Chondrocyte (in vitro differentiated cells): Measurements from ENCODE around the gene IMPDH2. TPM values are rescaled to one million over a fixed set of nuclear protein-coding genes. Genes with fewer than 3 reads are reported as not detected.
A peak's percentile ranks its signal among the peaks of the same experiment; 100 is the strongest.

Experiments used
- DNase-seq: peaks from one replicate; pipeline ENCODE4 v3.0.0; 2021; ENCODE audit warnings: mixed read lengths, low spot score
- H3K27ac Mint-ChIP-seq: one replicate; pipeline ENCODE4 v1.8.0; 2021; ENCODE audit warnings: mild to moderate bottlenecking, moderate library complexity, mixed read lengths; ENCODE audit not compliant: unreplicated experiment
- H3K27me3 Mint-ChIP-seq: 2 replicates; pipeline ENCODE4 v1.8.0; 2021; ENCODE audit warnings: low read depth, mixed read lengths
- H3K36me3 Mint-ChIP-seq: 2 replicates; pipeline ENCODE4 v1.8.0; 2021; ENCODE audit warnings: low read depth, mixed read lengths
- H3K4me1 Mint-ChIP-seq: 2 replicates; pipeline ENCODE4 v1.8.0; 2021; ENCODE audit warnings: low read depth, mild to moderate bottlenecking, mixed read lengths
- H3K4me3 Mint-ChIP-seq: one replicate; pipeline ENCODE4 v1.8.0; 2021; ENCODE audit warnings: mild to moderate bottlenecking, moderate library complexity, mixed read lengths; ENCODE audit not compliant: unreplicated experiment
- H3K9me3 Mint-ChIP-seq: 2 replicates; pipeline ENCODE4 v1.8.0; 2021; ENCODE audit warnings: low read depth, mixed read lengths
- total RNA-seq: library from RNA; stranded (reverse); gene quantifications from 3 replicates; pipeline ENCODE4 v1.2.1, GENCODE V29; 2021
- TF ChIP-seq, protein P1 (sequence below): fragments of 200-600 bp; sonication (generic); IDR thresholded peaks from 2 replicates; pipeline ENCODE4 v1.5.0; 2021; ENCODE audit warnings: antibody characterized with exemption, mild to moderate bottlenecking, moderate library complexity

Gene IMPDH2
- total RNA-seq, 1 donor from 2014 or later = 140 TPM

DNA sequence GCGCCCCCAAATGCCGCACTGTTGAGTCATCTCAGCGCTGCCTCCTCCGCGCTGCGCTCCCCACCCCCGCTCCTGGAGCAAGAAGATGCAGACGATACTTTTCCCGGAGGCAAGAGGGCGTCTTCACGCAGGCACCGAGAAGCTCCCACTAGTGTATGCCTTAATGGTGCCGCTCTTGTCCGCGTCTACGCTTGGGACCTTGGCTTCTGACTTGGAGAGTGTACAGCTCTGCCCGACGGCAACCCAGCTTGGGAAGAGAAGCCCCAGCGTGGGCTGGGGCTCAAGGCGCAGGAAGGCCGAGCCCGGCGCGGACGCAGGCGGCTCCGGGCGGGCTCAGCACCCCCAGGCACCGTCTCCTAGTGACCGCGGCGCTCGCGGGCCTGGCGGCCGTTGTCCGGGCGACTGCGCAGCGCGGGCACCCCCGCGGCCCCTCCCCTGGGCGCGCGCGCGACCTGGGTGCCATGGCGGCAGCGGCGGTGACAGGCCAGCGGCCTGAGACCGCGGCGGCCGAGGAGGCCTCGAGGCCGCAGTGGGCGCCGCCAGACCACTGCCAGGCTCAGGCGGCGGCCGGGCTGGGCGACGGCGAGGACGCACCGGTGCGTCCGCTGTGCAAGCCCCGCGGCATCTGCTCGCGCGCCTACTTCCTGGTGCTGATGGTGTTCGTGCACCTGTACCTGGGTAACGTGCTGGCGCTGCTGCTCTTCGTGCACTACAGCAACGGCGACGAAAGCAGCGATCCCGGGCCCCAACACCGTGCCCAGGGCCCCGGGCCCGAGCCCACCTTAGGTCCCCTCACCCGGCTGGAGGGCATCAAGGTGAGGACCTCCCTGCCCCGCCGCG lies 39.2 kb downstream of the IMPDH2 start, which contains the start of gene P4HTM:
Gene P4HTM, plus strand, starts transcription at position 446 of the 840 bp plus-strand sequence. Its CDS starts 16 bp downstream, at position 462.
- peaks cover 1% of the 10 kb centered on the region for H3K36me3 Mint-ChIP-seq
- DNase-seq = no peak
- H3K9me3 Mint-ChIP-seq = no peaks in the 10 kb centered on the region
- H3K4me3 Mint-ChIP-seq = peak within 1 kb of the TSS; percentile 94
- TF ChIP-seq, protein P1, sequence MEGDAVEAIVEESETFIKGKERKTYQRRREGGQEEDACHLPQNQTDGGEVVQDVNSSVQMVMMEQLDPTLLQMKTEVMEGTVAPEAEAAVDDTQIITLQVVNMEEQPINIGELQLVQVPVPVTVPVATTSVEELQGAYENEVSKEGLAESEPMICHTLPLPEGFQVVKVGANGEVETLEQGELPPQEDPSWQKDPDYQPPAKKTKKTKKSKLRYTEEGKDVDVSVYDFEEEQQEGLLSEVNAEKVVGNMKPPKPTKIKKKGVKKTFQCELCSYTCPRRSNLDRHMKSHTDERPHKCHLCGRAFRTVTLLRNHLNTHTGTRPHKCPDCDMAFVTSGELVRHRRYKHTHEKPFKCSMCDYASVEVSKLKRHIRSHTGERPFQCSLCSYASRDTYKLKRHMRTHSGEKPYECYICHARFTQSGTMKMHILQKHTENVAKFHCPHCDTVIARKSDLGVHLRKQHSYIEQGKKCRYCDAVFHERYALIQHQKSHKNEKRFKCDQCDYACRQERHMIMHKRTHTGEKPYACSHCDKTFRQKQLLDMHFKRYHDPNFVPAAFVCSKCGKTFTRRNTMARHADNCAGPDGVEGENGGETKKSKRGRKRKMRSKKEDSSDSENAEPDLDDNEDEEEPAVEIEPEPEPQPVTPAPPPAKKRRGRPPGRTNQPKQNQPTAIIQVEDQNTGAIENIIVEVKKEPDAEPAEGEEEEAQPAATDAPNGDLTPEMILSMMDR = peak; percentile 73
- no peaks in the 10 kb centered on the region for H3K27me3 Mint-ChIP-seq
- H3K4me1 Mint-ChIP-seq = peaks cover 28% of the 10 kb centered on the region
- peak within 1 kb of the TSS; percentile 96 for H3K27ac Mint-ChIP-seq

DNA sequence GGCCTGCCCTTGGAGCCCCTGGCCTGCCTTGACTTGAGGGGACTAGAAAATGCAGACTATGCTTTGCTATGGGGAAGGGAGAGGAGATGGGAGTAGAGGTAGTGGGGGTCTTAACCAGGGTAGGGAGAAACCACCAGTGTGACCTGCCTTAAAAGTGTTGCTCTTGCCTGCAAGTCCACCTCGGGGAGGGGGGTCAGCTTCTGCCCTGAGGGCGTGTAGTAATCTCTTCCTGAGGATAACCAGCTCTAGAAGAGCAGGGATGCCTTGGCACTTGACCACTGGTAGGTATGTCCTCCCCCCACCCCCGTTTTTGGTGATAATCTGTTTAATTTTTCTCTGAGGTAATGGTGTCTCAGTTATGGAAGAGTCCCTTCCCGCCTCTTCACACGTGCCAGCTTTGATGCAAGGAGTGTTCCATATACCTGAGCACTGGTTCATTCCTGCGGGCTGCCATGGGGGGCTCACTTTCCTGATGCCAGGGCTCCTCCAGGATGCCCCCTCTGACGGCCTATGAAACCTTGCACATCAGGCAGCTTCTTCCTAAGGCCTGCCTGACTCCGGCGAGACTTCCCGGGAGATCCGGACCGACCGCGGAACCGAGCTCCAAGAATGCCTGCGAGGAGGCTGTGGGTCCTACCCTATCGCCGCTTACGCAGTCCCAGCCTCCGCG lies 39.9 kb downstream of the IMPDH2 start:
- Mint-ChIP-seq H3K36me3 (no peaks in the 10 kb centered on the region), H3K4me3 (peak overlapping the region; percentile 94), H3K27me3 (no peaks in the 10 kb centered on the region), H3K9me3 (no peaks in the 10 kb centered on the region), H3K4me1 (peaks cover 28% of the 10 kb centered on the region), H3K27ac (peak overlapping the region; percentile 96)
- TF ChIP-seq, protein P1 = no peak
- DNase-seq = no peak

GRCh38 chr3:48985831-48986376 lies 43.3 kb downstream of the IMPDH2 start:
- peaks cover 16% of the 10 kb centered on the region for H3K4me1 Mint-ChIP-seq

GRCh38 chr3:48984663-48985062 lies 44.5 kb downstream of the IMPDH2 start:
- Mint-ChIP-seq H3K27me3 (no peaks in the 10 kb centered on the region), H3K36me3 (peaks cover 18% of the 10 kb centered on the region), H3K9me3 (no peaks in the 10 kb centered on the region), H3K4me1 (peaks cover 12% of the 10 kb centered on the region), H3K4me3 (no peak overlapping the region), H3K27ac (no peak overlapping the region)
- no peak for DNase-seq
- TF ChIP-seq, protein P1 = no peak

More at GRCh38 chr3:48985831-48986376, 43.3 kb downstream of the IMPDH2 start:
- Mint-ChIP-seq H3K27me3 (no peaks in the 10 kb centered on the region), H3K36me3 (peaks cover 12% of the 10 kb centered on the region), H3K4me3 (no peak overlapping the region), H3K9me3 (no peaks in the 10 kb centered on the region), H3K27ac (peak overlapping the region; percentile 23)
- peak; percentile 25 for DNase-seq
- TF ChIP-seq, protein P1 = no peak

DNA sequence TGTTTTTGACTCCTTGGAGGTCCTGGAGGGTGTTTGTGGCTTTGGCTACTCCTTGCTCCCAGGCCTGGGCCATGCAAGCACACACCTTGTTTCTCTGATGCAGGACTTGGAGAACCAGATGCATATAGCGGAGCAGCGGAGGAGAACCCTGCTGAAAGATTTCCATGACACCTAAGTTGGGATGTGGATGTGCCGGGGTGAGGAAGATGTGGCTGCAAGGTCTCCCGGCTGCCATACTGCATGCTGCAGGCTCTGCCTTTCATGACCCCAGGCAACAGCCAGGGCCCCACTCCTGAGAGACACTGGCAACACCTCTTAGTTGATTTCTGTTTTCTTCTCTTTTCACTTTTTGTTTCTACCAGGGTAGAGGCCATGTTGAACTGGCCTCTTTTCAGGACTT lies 46.1 kb downstream of the IMPDH2 start:
- no peaks in the 10 kb centered on the region for H3K9me3 Mint-ChIP-seq
- no peaks in the 10 kb centered on the region for H3K27me3 Mint-ChIP-seq
- no peak overlapping the region for H3K27ac Mint-ChIP-seq
- DNase-seq = peak; percentile 50
- no peak overlapping the region for H3K4me3 Mint-ChIP-seq
- H3K36me3 Mint-ChIP-seq = peaks cover 25% of the 10 kb centered on the region
- TF ChIP-seq, protein P1 = no peak
- peaks cover 3% of the 10 kb centered on the region for H3K4me1 Mint-ChIP-seq
